ENCODE measurements around the gene STK32C. TPM values are rescaled to one million over a fixed set of nuclear protein-coding genes. Genes with fewer than 3 reads are reported as not detected.
"Not testable (repeated sequence)": the region's sequence is repeated elsewhere in the genome, so short reads cannot be mapped to it uniquely, and the experiment has no call there.

The STK32C gene
- total RNA-seq, 1 donor from 2014 or later: 12.5 TPM

- no peak for DNase-seq (ENCODE audit: low read depth, low spot score)
Measured at GRCh38 chr10:132338876-132339275, 31.1 kb upstream of the STK32C start.

DNA sequence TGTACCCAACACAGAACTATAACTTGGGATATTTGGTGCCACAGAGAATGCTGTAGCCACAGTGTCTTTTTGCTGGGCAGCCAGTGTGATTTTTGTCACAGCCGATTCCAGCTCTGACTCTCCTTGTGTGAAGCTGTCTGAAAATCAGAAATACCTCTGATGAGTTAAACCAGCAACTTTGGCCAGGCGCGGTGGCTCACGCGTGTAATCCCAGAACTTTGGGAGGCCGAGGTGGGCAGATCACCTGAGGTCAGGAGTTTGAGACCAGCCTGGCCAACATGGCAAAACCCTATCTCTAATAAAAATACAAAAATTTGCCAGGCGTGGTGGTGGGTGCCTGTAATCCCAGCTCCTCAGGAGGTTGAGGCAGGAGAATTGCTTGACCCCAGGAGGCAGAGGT lies 30.1 kb upstream of the STK32C start:
- not testable (repeated sequence) for DNase-seq (ENCODE audit: low read depth, low spot score)

DNA sequence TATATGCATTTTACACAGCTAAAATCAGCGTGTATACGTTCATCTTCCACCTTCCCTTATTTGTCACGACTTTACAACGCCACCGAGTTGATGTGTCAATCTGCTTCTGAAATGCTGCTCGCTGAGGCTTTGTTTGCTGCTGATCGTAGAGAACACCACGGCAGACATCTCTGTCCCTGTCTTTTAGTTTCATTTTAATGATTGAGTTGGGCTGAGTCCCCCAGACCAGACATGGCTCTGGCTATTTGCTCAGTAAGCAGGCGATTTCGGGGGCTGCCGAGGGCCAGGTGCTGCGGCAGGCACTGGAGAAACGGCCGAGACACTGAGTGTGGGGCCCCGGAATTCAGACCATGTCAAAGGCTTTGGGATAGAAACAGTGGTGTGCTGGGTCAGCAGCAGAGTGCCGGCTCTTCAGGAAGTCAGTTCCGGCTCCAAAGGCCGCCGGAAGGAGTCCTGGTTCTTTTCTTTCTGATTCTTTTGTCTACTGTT lies 29.2 kb upstream of the STK32C start:
- DNase-seq (ENCODE audit: low read depth, low spot score): no peak

DNA sequence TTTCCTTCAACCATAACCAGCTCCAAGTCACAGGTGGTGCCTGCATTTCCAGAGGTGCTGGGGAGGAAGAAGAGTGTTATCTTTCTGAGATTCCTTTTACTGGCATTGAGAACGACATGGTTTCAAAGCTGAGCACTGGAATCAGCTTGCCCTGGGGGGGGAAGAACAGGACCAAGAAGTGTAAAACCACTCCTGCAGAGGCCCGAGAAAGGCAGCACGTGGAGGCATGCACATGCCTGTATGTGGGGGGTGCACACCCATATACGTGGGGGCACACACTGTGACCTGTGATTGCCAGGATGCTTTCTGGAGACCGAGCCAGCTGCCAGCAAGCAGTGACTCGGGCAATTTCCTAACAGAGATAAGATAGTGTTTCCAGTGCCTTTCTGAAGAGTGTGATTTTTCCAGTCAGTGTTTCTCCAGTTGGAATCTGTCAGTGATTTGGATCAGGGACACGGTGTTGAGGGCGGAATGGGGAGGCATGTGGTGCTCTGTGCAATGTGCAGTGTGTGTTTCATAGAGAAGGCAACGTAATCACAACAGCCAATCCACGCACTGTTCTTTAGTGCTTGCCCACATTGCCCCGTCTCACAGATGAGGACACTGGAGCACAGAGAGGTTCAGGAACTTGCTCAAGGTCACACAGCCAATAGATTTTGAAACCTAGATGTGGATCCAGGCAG lies 28.5 kb upstream of the STK32C start:
- no peak for DNase-seq (ENCODE audit: low read depth, low spot score)

DNA sequence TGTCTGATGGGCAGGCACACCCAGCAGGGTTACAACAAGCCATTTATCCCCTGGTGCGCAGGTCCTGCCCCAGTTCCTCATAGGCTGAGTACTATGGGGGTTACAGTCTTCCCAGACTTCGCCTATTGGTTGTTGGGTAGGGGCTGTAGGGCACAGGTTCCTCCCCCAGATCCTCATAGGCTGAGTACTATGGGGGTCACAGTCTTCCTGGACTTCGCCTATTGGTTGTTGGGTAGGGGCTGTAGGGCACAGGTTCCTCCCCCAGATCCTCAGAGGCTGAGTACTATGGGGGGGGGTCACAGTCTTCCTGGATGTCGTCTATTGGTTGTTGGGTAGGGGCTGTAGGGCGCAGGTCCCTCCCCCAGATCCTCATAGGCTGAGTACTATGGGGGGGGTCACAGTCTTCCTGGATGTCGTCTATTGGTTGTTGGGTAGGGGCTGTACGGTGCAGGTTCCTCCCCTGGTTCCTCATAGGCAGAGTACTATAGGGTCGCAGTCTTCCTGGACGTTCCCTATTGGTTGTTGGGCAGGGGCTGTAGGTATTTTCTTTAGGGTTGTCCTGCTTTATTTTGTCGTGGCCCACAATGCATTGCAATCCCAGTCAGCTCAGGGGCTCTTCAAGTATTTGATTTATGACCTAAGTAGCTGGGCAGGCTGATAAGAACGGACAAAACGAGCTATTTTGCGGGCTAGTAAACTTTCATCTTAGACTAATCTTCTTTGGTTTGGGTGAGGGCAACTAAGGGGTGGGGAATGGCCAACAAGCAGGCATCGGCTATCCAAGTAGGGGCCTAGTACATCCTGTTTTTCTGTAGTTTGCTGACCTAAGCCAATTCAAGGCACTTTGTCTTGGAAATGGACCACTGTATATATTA lies 27.7 kb upstream of the STK32C start:
- no peak for DNase-seq (ENCODE audit: low read depth, low spot score)

GRCh38 chr10:132334631-132335188 lies 27.0 kb upstream of the STK32C start:
- DNase-seq (ENCODE audit: low read depth, low spot score): no peak

GRCh38 chr10:132333386-132333785 lies 25.6 kb upstream of the STK32C start:
- no peak for DNase-seq (ENCODE audit: low read depth, low spot score)

- no peak for DNase-seq (ENCODE audit: low read depth, low spot score)
Measured at GRCh38 chr10:132332433-132332754, 24.6 kb upstream of the STK32C start.

DNA sequence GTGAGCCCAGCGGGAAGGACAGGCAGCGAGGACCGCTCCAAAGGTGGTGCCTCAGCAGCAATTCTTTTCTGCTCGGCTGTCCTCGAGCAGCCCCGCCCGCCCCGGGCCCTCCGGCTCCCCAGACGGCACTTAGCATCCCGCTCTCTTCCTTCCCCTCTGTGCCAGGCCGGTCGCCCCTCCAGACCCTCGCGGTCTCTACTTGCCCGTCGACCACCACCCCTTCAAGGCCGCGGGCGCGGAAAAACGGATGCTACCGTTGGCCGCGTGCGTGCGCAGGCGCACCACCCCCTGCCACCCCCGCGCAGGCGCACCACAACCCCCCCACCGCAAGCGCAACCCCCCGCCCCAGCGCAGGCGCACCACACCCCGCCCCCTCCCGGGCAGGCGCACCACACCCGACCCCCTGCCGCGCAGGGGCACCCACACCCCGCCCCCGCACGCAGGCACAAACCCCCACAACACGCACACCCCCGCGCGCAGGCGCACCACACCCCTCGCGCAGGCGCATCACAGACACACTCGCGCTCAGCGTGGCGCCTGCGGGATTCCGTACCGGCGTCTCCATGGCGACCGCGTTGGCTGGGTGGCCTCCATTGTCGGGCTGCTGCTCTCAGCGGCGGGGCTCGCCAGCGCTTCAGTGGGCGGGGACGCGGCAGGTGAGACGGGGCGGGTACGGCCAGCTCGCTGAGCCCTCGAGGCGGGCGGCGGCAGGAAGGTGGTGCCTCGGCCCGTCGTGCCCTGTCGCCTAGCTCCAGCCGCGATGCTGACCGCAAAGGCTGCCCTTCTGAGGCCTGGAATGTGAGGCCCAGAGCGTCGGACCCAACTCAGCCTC lies 24.1 kb upstream of the STK32C start, which contains the start of gene LRRC27:
LRRC27 (plus strand) TSS at position 593 of the 832 bp plus-strand sequence. CDS start 1,332 bp downstream, outside the sequence.
- DNase-seq (ENCODE audit: low read depth, low spot score): peak; percentile 89

- DNase-seq (ENCODE audit: low read depth, low spot score): no peak
Measured at GRCh38 chr10:132330486-132330833, 22.7 kb upstream of the STK32C start.

- peak; percentile 27 for DNase-seq (ENCODE audit: low read depth, low spot score)
Measured at GRCh38 chr10:132329565-132330485, 22.1 kb upstream of the STK32C start.

- no peak for DNase-seq (ENCODE audit: low read depth, low spot score)
Measured at GRCh38 chr10:132328738-132329137, 21.0 kb upstream of the STK32C start.

DNA sequence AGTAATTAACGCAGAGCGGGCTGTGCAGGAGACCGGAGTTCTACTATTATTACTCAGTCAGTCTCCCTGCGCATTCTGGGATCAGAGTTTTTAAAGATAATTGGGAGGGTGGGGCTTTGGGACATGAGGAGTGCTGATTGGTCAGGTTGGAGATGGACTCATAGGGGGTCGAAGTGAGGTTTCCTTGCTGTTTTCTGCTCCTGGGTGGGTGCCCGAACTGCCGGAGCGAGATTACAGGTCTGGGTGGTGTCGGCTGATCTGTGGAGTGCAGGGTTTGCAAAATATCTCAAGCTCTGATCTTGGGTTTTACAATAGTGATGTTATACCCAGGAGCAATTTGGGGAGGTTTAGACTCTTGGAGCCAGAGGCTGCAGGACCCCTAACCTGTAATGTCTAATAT lies 20.4 kb upstream of the STK32C start:
- DNase-seq (ENCODE audit: low read depth, low spot score): no peak

DNA sequence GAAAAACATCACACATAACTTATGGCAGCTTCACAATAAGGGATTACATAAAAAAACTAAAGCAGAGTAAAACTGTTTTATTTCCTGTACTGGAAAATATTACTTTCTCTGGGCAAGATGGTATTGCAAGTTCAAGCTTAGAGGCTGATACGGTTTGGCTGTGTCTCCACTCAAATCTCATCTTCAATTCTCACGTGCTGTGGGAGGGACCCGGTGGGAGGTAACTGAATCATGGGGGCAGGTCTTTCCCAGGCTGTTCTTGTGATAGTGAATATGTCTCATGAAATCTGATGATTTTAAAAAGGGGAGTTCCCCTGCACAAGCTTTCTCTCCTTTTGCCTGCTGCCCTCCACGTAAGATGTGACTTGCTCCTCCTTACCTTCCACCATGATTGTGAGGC lies 19.2 kb upstream of the STK32C start:
- no peak for DNase-seq (ENCODE audit: low read depth, low spot score)

- DNase-seq (ENCODE audit: low read depth, low spot score): no peak
Measured at GRCh38 chr10:132326344-132326889, 18.7 kb upstream of the STK32C start.

DNA sequence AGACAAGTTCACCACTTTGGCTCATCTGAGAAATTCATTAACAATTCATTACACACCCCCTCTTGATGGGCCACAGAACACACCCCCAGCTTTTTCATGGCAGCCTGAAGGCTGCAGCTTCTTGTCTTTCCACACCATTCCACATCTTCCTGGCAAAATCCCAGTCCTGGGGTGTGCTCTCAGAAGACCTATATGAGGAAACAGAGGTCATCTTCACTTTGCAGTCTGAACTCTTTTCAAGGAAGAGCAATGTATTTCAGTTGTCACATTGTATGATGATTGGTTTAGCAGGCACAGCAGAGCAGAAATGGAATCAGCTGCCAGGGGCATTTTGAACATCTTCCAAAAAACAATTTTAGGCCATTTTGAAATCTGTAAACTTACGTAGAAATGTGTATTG lies 16.4 kb upstream of the STK32C start:
- no peak for DNase-seq (ENCODE audit: low read depth, low spot score)

DNA sequence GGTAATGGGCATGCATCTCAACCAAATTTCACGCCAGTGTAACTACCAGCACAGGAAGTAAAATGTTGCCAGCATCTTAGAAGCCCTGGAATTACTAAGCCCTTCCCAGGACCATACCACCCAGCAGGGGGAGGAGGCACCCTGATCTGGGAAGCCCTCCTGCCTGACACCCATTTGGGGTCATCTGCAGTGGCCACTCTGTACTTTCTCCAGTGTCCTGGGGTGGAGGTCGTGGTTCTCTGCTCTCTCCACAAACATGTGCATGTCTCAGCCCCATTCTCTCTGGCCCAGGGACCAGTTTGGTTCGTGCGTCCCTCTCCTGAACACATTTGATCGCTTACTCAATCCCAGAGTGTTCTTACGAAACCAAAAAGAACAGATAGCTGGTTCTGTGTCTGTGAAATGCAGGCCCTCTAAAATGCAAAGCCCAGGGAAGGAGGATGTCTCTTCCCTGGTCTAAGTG lies 14.9 kb upstream of the STK32C start:
- no peak for DNase-seq (ENCODE audit: low read depth, low spot score)

DNA sequence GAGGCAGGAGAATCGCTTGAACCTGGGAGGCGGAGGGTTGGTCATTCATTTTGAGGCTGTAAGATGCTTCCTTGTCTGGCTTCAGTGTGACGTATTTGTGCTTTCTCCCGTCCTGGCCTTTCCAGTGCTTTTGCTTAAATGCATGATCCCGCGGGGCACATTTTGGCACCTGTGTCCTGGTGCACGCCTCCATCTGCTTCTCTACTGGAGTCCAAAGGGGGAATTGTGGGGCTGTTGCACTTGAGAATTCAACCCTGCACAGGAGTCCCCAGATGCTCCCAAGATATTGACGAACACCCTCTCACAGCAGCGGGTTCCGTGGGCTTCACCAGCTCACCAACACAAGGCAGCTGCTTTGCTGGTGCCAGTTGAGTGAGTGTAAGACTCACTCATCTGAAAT lies 14.0 kb upstream of the STK32C start:
- DNase-seq (ENCODE audit: low read depth, low spot score): no peak

- DNase-seq (ENCODE audit: low read depth, low spot score): no peak
Measured at GRCh38 chr10:132320654-132321469, 13.1 kb upstream of the STK32C start.

Data from pulmonary artery endothelial cell (primary cell).